ENCODE measurements around the gene ADGRG4.
A peak's percentile ranks its signal among the peaks of the same experiment; 100 is the strongest.

Gene ADGRG4

DNA sequence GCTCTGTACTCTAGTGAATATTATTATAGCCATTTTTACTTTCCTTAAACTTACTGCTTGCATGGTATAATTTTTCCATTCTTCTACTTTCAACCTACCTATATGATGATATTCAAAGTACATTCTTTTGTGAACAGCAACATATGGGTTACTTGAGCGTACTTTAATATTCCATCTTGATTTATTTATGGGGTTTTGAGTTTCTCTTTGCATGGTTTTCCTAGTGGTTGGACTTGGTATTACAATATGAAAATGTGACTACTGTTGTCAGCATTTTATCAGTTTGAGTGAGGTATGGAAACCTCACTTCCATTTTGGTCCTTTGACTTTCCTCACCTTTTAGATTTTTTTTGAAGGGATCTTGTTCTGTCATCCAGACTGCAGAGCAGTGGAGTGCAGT lies 35.9 kb downstream of the ADGRG4 start:
- in situ Hi-C loops (cut with MboI; ENCODE audit: low pct_unique_long_range_greater_than_20kb, low sequenced_read_pairs, unreplicated experiment) = no loop called here
- TF ChIP-seq, protein P1, sequence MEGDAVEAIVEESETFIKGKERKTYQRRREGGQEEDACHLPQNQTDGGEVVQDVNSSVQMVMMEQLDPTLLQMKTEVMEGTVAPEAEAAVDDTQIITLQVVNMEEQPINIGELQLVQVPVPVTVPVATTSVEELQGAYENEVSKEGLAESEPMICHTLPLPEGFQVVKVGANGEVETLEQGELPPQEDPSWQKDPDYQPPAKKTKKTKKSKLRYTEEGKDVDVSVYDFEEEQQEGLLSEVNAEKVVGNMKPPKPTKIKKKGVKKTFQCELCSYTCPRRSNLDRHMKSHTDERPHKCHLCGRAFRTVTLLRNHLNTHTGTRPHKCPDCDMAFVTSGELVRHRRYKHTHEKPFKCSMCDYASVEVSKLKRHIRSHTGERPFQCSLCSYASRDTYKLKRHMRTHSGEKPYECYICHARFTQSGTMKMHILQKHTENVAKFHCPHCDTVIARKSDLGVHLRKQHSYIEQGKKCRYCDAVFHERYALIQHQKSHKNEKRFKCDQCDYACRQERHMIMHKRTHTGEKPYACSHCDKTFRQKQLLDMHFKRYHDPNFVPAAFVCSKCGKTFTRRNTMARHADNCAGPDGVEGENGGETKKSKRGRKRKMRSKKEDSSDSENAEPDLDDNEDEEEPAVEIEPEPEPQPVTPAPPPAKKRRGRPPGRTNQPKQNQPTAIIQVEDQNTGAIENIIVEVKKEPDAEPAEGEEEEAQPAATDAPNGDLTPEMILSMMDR (IDR thresholded peaks at IDR 0.05; ENCODE audit: extremely low read depth, insufficient read depth, missing control alignments) = peak; percentile 16
- no peak for DNase-seq (ENCODE audit: low spot score)

DNA sequence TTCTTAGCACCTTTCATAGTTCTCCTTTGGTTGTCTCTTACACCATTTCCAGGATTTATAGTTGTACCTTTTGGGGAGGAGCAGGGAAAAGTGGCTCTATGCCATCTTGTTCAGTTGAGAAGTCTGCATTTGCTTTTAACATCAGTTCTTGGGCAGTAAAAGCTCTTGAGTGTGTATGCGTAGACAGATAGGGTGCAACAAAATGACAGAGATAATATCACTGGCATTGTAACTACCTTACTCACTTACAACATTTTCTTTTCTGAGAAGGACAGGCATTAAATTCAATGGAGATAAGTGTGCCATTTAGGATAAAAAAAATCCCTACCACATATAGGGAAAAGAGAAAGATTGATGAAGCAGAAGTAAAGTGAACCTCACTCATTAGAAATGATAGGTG lies 38.9 kb downstream of the ADGRG4 start:
- TF ChIP-seq, protein P1 (IDR thresholded peaks at IDR 0.05; ENCODE audit: extremely low read depth, insufficient read depth, missing control alignments) = no peak
- no peak for DNase-seq (ENCODE audit: low spot score)
- in situ Hi-C loops (cut with MboI; ENCODE audit: low pct_unique_long_range_greater_than_20kb, low sequenced_read_pairs, unreplicated experiment) = no loop called here

DNA sequence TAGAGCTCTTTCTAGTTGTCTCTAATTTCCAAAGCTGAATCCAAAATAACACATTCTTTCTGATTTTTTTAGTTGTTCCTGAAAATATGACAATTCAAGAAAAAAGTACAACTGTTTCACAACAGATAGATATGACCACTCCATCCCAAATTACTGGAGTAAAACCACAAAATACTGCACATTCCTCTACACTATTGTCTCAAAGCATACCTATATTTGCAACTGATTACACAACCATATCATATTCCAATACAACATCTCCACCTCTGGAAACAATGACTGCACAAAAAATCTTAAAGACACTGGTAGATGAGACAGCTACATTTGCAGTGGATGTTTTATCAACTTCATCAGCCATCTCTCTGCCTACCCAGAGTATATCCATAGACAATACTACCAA lies 43.6 kb downstream of the ADGRG4 start:
- TF ChIP-seq, protein P1 (IDR thresholded peaks at IDR 0.05; ENCODE audit: extremely low read depth, insufficient read depth, missing control alignments) = no peak
- in situ Hi-C loops (cut with MboI; ENCODE audit: low pct_unique_long_range_greater_than_20kb, low sequenced_read_pairs, unreplicated experiment) = no loop called here
- DNase-seq (ENCODE audit: low spot score) = no peak

DNA sequence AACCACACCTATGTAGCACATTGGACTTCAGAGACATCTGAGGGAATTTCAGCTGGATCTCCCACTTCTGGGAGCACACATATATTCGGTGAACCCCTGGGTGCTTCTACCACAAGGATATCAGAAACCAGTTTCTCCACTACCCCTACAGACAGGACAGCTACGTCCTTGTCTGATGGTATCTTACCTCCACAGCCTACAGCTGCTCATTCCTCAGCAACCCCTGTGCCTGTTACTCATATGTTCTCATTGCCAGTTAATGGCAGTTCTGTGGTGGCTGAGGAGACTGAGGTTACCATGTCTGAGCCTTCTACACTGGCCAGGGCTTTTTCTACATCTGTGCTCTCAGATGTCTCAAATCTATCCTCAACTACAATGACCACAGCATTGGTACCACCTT lies 45.7 kb downstream of the ADGRG4 start:
- DNase-seq (ENCODE audit: low spot score) = no peak
- TF ChIP-seq, protein P1 (IDR thresholded peaks at IDR 0.05; ENCODE audit: extremely low read depth, insufficient read depth, missing control alignments) = no peak
- in situ Hi-C loops (cut with MboI; ENCODE audit: low pct_unique_long_range_greater_than_20kb, low sequenced_read_pairs, unreplicated experiment) = no loop called here

DNA sequence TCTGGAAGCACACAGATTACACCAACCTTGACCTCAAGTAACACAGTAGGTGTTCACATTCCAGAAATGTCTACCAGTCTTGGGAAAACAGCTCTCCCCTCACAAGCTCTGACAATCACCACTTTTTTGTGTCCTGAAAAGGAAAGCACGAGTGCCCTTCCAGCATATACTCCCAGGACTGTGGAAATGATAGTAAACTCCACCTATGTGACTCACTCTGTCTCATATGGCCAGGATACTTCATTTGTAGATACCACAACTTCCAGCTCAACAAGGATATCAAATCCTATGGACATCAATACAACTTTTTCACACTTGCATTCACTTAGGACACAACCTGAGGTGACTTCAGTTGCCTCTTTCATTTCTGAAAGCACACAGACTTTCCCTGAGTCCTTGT lies 46.9 kb downstream of the ADGRG4 start:
- DNase-seq (ENCODE audit: low spot score) = no peak
- TF ChIP-seq, protein P1 (IDR thresholded peaks at IDR 0.05; ENCODE audit: extremely low read depth, insufficient read depth, missing control alignments) = no peak

DNA sequence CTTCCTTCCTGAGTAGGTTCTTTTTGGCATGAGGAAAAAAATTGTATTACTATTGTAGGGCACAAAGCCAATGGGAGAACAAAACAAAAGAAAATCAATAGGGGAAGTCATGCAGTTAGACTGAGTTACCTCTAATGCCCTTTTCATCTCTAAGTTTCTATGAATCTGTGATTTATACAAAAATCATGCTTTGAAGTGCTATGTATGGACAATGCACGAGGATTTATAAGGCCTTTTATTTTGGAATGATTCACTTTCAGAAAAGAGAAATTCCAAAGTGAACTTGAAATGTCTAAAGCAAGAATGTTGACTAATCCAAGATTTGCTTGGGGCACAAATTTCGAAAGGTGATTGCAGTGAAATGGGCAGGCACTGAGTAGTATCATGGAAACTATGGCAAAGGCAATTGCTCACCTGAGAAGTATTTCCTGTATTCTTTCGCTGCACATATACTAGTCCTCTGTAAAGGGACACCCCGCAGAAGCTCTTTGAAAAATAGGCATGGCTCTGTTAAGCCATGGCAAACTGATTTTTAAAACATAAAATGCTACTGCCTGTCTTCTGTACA lies 52.8 kb downstream of the ADGRG4 start:
- in situ Hi-C loops (cut with MboI; ENCODE audit: low pct_unique_long_range_greater_than_20kb, low sequenced_read_pairs, unreplicated experiment) = no loop called here
- TF ChIP-seq, protein P1 (IDR thresholded peaks at IDR 0.05; ENCODE audit: extremely low read depth, insufficient read depth, missing control alignments) = no peak
- DNase-seq (ENCODE audit: low spot score) = no peak

More for the DNA sequence above, 46.9 kb downstream of the ADGRG4 start:
- in situ Hi-C loops (cut with MboI; ENCODE audit: low pct_unique_long_range_greater_than_20kb, low sequenced_read_pairs, unreplicated experiment) = no loop called here

DNA sequence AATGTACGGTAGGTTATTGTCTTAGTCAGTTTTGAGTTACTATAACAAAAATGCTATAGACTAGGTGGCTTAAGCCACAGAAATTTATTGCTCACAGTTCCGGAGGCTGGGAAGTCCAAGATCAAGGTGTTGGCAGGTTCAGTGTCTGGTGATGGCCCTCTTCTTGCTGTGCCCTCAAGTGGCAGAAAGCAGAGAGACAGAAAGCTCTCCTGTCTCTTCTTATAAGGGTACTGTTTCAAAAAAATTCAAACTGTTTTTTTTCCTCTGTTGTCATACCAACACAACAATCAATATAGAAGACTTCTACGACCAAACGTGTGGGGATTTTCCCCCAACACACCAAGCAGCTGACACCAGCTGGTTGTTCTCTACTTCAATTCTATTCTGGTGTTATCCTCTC lies 53.4 kb downstream of the ADGRG4 start:
- TF ChIP-seq, protein P1 (IDR thresholded peaks at IDR 0.05; ENCODE audit: extremely low read depth, insufficient read depth, missing control alignments) = no peak
- no peak for DNase-seq (ENCODE audit: low spot score)
- in situ Hi-C loops (cut with MboI; ENCODE audit: low pct_unique_long_range_greater_than_20kb, low sequenced_read_pairs, unreplicated experiment) = no loop called here
